Endothelial cell (in vitro differentiated cells): Measurements from ENCODE around the gene CPD. TPM values are rescaled to one million over a fixed set of nuclear protein-coding genes. Genes with fewer than 3 reads are reported as not detected.

Experiments
- DNase-seq: peaks from one replicate; pipeline ENCODE4 v3.0.0; 2021; ENCODE audit warnings: low spot score
- H3K27ac Mint-ChIP-seq: one replicate; pipeline ENCODE4 v1.8.0; 2021; ENCODE audit warnings: mixed read lengths, inconsistent platforms; ENCODE audit not compliant: unreplicated experiment
- H3K27me3 Mint-ChIP-seq: one replicate; pipeline ENCODE4 v1.8.0; 2021; ENCODE audit warnings: mild to moderate bottlenecking, moderate library complexity, mixed read lengths, inconsistent platforms; ENCODE audit not compliant: unreplicated experiment
- H3K36me3 Mint-ChIP-seq: one replicate; pipeline ENCODE4 v1.8.0; 2021; ENCODE audit warnings: mild to moderate bottlenecking, low read depth, mixed read lengths, inconsistent platforms; ENCODE audit not compliant: unreplicated experiment
- H3K4me1 Mint-ChIP-seq: one replicate; pipeline ENCODE4 v1.8.0; 2021; ENCODE audit warnings: mild to moderate bottlenecking, mixed read lengths, inconsistent platforms; ENCODE audit not compliant: unreplicated experiment
- H3K4me3 Mint-ChIP-seq: one replicate; pipeline ENCODE4 v1.8.0; 2021; ENCODE audit warnings: mild to moderate bottlenecking, mixed read lengths, inconsistent platforms; ENCODE audit not compliant: unreplicated experiment
- H3K9me3 Mint-ChIP-seq: one replicate; pipeline ENCODE4 v1.8.0; 2021; ENCODE audit warnings: mixed read lengths, inconsistent platforms; ENCODE audit not compliant: unreplicated experiment
- total RNA-seq: library from RNA; stranded (reverse); fragmentation: NEBNext Ultra II Directional; extraction: Animal tissue kit (Norgen Biotek cat#: 25700); gene quantifications from one replicate; pipeline ENCODE4 v1.2.1, GENCODE V29; 2021; ENCODE audit not compliant: unreplicated experiment
- TF ChIP-seq, protein P1 (sequence below): fragments of 200-600 bp; sonication (generic); IDR thresholded peaks from one replicate; pipeline ENCODE4 v1.5.0; 2021; ENCODE audit warnings: antibody characterized with exemption; ENCODE audit not compliant: unreplicated experiment

Gene CPD
- total RNA-seq, 1 donor from 2014 or later, result 119 TPM

DNA sequence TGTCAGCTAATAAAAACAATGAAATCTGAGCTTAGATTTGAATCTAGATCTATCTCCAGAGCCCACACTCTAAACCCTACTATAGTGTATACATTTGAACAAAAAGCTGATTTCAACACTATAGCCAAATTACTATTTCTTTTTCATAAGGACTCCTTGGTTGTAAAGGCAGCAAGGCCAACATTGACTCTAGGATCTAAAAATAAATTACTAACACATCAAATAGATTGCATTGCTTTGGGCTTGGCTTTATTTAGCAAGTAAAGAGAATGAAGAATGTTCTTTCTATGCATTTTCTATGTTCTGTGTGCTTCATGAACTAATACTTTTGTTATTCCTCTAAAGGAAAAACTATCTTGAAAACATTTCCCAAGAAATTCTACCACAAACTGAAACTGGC lies 103.8 kb downstream of the CPD start:
- Mint-ChIP-seq H3K9me3 (no peaks in the 10 kb centered on the region), H3K36me3 (peaks cover 24% of the 10 kb centered on the region), H3K27ac (no peak overlapping the region), H3K27me3 (peaks cover 2% of the 10 kb centered on the region), H3K4me3 (no peak overlapping the region), H3K4me1 (peaks cover 7% of the 10 kb centered on the region)
- TF ChIP-seq, protein P1, sequence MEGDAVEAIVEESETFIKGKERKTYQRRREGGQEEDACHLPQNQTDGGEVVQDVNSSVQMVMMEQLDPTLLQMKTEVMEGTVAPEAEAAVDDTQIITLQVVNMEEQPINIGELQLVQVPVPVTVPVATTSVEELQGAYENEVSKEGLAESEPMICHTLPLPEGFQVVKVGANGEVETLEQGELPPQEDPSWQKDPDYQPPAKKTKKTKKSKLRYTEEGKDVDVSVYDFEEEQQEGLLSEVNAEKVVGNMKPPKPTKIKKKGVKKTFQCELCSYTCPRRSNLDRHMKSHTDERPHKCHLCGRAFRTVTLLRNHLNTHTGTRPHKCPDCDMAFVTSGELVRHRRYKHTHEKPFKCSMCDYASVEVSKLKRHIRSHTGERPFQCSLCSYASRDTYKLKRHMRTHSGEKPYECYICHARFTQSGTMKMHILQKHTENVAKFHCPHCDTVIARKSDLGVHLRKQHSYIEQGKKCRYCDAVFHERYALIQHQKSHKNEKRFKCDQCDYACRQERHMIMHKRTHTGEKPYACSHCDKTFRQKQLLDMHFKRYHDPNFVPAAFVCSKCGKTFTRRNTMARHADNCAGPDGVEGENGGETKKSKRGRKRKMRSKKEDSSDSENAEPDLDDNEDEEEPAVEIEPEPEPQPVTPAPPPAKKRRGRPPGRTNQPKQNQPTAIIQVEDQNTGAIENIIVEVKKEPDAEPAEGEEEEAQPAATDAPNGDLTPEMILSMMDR, result no peak
- no peak for DNase-seq

DNA sequence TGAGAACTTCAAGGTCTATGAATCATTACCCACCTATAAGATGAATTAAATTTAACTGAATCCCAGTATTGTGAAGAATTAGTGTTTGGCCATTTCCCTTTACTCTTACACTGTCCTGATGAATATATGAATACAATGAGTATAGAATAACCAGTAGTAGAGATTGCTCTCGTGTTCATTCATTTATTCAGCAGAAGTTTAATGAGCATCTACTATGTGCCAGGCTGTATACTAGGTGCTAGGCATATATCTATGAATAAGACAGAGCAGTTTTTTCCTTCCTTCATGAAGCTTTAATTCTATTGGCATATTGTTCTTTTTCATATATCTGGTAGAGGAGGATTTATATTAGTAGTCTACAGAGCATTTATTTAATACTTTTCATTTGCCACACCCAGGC lies 104.4 kb downstream of the CPD start:
- Mint-ChIP-seq H3K4me3 (no peak overlapping the region), H3K27me3 (peaks cover 2% of the 10 kb centered on the region), H3K27ac (no peak overlapping the region), H3K9me3 (no peaks in the 10 kb centered on the region), H3K36me3 (peaks cover 21% of the 10 kb centered on the region), H3K4me1 (peaks cover 2% of the 10 kb centered on the region)
- DNase-seq, result no peak
- TF ChIP-seq, protein P1, result no peak

DNA sequence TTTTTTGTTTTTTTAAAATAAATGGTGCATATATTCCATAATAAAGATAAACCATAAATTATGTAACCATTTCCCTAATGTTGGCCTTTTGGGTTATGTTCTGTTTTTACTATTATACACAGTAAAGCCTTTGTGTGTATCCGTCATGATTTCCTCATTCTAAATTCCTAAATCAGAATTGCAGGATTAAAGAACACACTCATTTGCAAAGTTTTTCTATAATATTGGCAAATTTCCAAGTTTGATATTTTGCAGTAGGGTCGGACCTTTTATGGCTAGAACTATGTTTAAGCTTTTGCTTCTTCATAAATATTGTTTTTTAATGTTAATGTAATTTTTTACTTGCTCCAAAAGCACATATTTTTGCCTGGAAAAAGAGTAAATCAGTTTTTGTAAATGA lies 115.1 kb downstream of the CPD start:
- DNase-seq, result no peak
- Mint-ChIP-seq H3K27ac (no peak overlapping the region), H3K4me1 (no peaks in the 10 kb centered on the region), H3K36me3 (peaks cover 22% of the 10 kb centered on the region), H3K27me3 (no peaks in the 10 kb centered on the region), H3K9me3 (no peaks in the 10 kb centered on the region), H3K4me3 (no peak overlapping the region)
- TF ChIP-seq, protein P1, result no peak

DNA sequence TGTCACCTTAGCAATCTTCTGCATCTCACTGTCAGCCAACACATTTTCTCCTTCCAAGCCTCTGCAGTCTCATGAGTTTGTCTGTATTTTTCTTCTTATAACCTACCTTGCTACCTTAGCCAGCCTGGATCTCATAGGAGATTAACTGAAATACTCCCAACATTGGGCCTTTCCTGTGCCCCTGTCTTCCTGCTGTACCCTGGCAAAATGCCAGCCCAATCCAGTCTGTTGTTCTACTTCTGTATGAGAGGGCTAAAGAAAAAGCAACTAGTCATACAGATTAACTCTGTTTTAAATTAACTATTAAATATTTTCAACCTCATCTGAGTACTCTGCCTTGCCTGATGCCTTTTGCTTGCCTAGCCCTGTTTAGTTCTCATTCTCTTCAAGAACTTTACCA lies 116.9 kb downstream of the CPD start:
- Mint-ChIP-seq H3K36me3 (peaks cover 27% of the 10 kb centered on the region), H3K27me3 (no peaks in the 10 kb centered on the region)

DNA sequence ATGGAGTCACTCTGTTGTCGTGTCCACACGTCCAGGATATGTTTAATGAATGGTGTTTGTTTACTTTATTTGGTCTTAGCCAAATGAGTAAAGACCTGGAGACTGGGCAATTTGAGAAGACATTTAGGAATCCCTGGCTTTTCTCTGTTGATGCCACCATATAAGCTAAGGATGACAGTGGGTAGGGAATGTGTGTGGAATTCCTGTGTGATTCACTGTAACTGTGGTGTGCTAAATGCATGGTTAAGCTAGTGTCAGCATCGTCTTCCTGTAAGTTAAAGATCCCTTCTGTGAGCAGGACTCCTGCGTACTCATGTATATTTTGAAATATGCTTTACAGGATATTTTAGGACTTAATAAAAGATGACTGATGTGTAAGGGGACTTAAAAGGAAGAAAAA lies 124.8 kb downstream of the CPD start:
- Mint-ChIP-seq H3K9me3 (no peaks in the 10 kb centered on the region), H3K4me3 (no peak overlapping the region), H3K4me1 (peaks cover 5% of the 10 kb centered on the region), H3K27me3 (no peaks in the 10 kb centered on the region), H3K27ac (no peak overlapping the region), H3K36me3 (peaks cover 42% of the 10 kb centered on the region)
- no peak for DNase-seq
- TF ChIP-seq, protein P1, result no peak

More for the DNA sequence above, 116.9 kb downstream of the CPD start:
- Mint-ChIP-seq H3K9me3 (no peaks in the 10 kb centered on the region), H3K27ac (no peak overlapping the region), H3K4me1 (peaks cover 5% of the 10 kb centered on the region), H3K4me3 (no peak overlapping the region)
- TF ChIP-seq, protein P1, result no peak
- DNase-seq, result no peak
